Mammary epithelial cell (primary cell): ENCODE data around the gene SF3B3.
"Not testable (repeated sequence)": the region's sequence is repeated elsewhere in the genome, so short reads cannot be mapped to it uniquely, and the experiment has no call there.

Experiments
- EZH2 ChIP-seq: IDR thresholded peaks from 2 replicates; pipeline ENCODE4 v1.6.1; 2012; ENCODE audit warnings: low read length, inconsistent platforms, borderline replicate concordance
- TF ChIP-seq, protein P1 (sequence below), 2 donors: IDR thresholded peaks in 1 of 2; conservative IDR thresholded peaks in 1 of 2; 2 replicates each; pipeline ENCODE4 v1.5.1; 2011 to 2012; ENCODE audit warnings: inconsistent platforms in 2 of 2, low read length in 2 of 2, mild to moderate bottlenecking in 2 of 2, control low read depth in 1 of 2, low read depth in 1 of 2; ENCODE audit not compliant: insufficient read depth in 1 of 2; ENCODE audit errors: extremely low read depth in 1 of 2

DNA sequence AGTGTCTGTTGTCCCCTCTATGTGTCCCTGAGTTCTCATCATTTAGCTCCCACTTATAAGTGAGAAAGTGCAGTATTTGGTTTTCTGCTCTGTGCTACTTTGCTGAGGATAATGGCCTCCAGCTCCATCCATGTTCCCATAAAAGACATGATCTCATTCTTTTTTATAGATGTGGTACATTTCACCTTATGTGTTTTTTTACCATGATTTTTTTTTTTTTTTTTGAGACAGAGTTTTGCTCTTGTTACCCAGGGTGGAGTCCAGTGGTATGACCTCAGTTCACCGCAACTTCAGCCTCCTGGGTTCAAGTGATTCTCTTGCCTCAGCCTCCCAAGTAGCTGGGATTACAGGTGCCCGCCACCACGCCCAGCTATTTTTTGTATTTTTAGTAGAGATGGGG is 65.8 kb downstream of the SF3B3 start:
- TF ChIP-seq, protein P1, sequence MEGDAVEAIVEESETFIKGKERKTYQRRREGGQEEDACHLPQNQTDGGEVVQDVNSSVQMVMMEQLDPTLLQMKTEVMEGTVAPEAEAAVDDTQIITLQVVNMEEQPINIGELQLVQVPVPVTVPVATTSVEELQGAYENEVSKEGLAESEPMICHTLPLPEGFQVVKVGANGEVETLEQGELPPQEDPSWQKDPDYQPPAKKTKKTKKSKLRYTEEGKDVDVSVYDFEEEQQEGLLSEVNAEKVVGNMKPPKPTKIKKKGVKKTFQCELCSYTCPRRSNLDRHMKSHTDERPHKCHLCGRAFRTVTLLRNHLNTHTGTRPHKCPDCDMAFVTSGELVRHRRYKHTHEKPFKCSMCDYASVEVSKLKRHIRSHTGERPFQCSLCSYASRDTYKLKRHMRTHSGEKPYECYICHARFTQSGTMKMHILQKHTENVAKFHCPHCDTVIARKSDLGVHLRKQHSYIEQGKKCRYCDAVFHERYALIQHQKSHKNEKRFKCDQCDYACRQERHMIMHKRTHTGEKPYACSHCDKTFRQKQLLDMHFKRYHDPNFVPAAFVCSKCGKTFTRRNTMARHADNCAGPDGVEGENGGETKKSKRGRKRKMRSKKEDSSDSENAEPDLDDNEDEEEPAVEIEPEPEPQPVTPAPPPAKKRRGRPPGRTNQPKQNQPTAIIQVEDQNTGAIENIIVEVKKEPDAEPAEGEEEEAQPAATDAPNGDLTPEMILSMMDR (conservative IDR thresholded peaks at IDR 0.05 in 1 of 2, IDR thresholded peaks at IDR 0.05 in 1 of 2; ENCODE audit: extremely low read depth in 1 of 2, insufficient read depth in 1 of 2, low read depth in 1 of 2, low read length in 2 of 2), result not testable (repeated sequence)
- TF ChIP-seq EZH2, result not testable (repeated sequence)
